Neuronal stem cell (in vitro differentiated cells): Measurements from ENCODE around the gene NHEJ1.

Experiments
- DNase-seq: peaks from one replicate; pipeline ENCODE4 v3.0.0-alpha.2; 2013; ENCODE audit warnings: low spot score
- H2AFZ ChIP-seq: one replicate; pipeline ENCODE4 v1.6.1; 2013; ENCODE audit warnings: mild to moderate bottlenecking, low read length, inconsistent platforms
- H2AK5ac ChIP-seq: 2 replicates; pipeline ENCODE4 v1.6.1; 2013; ENCODE audit warnings: low read depth, mild to moderate bottlenecking, inconsistent platforms, low read length, moderate library complexity, mixed read lengths
- H2BK120ac ChIP-seq: 2 replicates; pipeline ENCODE4 v1.6.1; 2013; ENCODE audit warnings: low read depth, mild to moderate bottlenecking, inconsistent platforms, low read length, moderate library complexity, mixed read lengths
- H2BK12ac ChIP-seq: one replicate; pipeline ENCODE4 v1.6.1; 2013; ENCODE audit warnings: low read length, inconsistent platforms
- H2BK15ac ChIP-seq: 2 replicates; pipeline ENCODE4 v1.6.1; 2013; ENCODE audit warnings: mild to moderate bottlenecking, low read length, inconsistent platforms, mixed read lengths
- H2BK5ac ChIP-seq: one replicate; pipeline ENCODE4 v1.6.1; 2013; ENCODE audit warnings: inconsistent platforms, mild to moderate bottlenecking, low read length, moderate library complexity
- H3K14ac ChIP-seq: one replicate; pipeline ENCODE4 v1.6.1; 2013; ENCODE audit warnings: low read length, inconsistent platforms
- H3K18ac ChIP-seq: 2 replicates; pipeline ENCODE4 v1.6.1; 2013; ENCODE audit warnings: low read length, inconsistent platforms
- H3K23ac ChIP-seq: 2 replicates; pipeline ENCODE4 v1.6.1; 2013; ENCODE audit warnings: low read depth, mild to moderate bottlenecking, mixed read lengths, low read length, inconsistent platforms; ENCODE audit not compliant: poor library complexity
- H3K27ac ChIP-seq: replicated peaks from 3 replicates; pipeline ENCODE4 v1.5.1; 2013; ENCODE audit warnings: low read length, inconsistent platforms
- H3K27me3 ChIP-seq, 3 experiments: 2 replicates each; pipeline ENCODE4 v1.6.1; 2013; ENCODE audit warnings: low read length in 3 of 3, mild to moderate bottlenecking in 2 of 3, inconsistent platforms in 1 of 3, low read depth in 1 of 3, mixed read lengths in 1 of 3, moderate library complexity in 1 of 3; ENCODE audit not compliant: control insufficient read depth in 3 of 3, insufficient read depth in 3 of 3
- H3K36me3 ChIP-seq, 2 donors: replicated peaks in 1 of 2; 2 replicates each; pipeline ENCODE4 v1.6.1; 2013; ENCODE audit warnings: low read length in 2 of 2; ENCODE audit not compliant: control insufficient read depth in 2 of 2, insufficient read depth in 2 of 2
- H3K4ac ChIP-seq: 2 replicates; pipeline ENCODE4 v1.6.1; 2013; ENCODE audit warnings: inconsistent platforms, mild to moderate bottlenecking, low read length, moderate library complexity
- H3K4me1 ChIP-seq, 2 donors: 1 replicate in 1 of 2; 2 replicates in 1 of 2; pipeline ENCODE4 v1.6.1; 2013; ENCODE audit warnings: low read length in 2 of 2, low read depth in 1 of 2; ENCODE audit not compliant: control insufficient read depth in 2 of 2, insufficient read depth in 1 of 2
- H3K4me2 ChIP-seq: one replicate; pipeline ENCODE4 v1.6.1; 2013; ENCODE audit warnings: mild to moderate bottlenecking, low read length, inconsistent platforms; ENCODE audit not compliant: insufficient read depth, poor library complexity, severe bottlenecking
- H3K4me3 ChIP-seq, 2 donors: 2 replicates each; pipeline ENCODE4 v1.5.1; 2013; ENCODE audit warnings: low read length in 2 of 2, mild to moderate bottlenecking in 2 of 2, inconsistent platforms in 1 of 2, moderate library complexity in 1 of 2
- H3K79me1 ChIP-seq: one replicate; pipeline ENCODE4 v1.6.1; 2013; ENCODE audit warnings: low read depth, mild to moderate bottlenecking, inconsistent platforms, low read length, moderate library complexity
- H3K9ac ChIP-seq: one replicate; pipeline ENCODE4 v1.6.1; 2013; ENCODE audit warnings: mild to moderate bottlenecking, low read depth, low read length, inconsistent platforms; ENCODE audit not compliant: poor library complexity
- H3K9me3 ChIP-seq, 2 donors: replicated peaks in 1 of 2; 2 replicates each; pipeline versions ENCODE3 to v1.6.1; 2013; ENCODE audit warnings: low read length in 2 of 2, mild to moderate bottlenecking in 2 of 2, inconsistent platforms in 1 of 2, low read depth in 1 of 2, mixed read lengths in 1 of 2, moderate library complexity in 1 of 2; ENCODE audit not compliant: control insufficient read depth in 2 of 2, insufficient read depth in 1 of 2
- H4K8ac ChIP-seq: one replicate; pipeline ENCODE4 v1.6.1; 2013; ENCODE audit warnings: low read depth, mild to moderate bottlenecking, inconsistent platforms, low read length, moderate library complexity
- H4K91ac ChIP-seq: one replicate; pipeline ENCODE4 v1.6.1; 2013; ENCODE audit warnings: low read length, low read depth, mild to moderate bottlenecking, inconsistent platforms; ENCODE audit not compliant: poor library complexity
- WGBS, 2 donors: extraction: QIAGEN DNeasy Blood & Tissue Kit; methylation state at CpG; one replicate each; pipeline ENCODE4 v1.1.7; 2013; ENCODE audit warnings: missing lambda C conversion rate in 2 of 2, mixed read lengths in 1 of 2; ENCODE audit not compliant: insufficient read length in 2 of 2, insufficient replicate concordance in 1 of 2; ENCODE audit errors: extremely low coverage in 2 of 2; 5-methylcytosine and 5-hydroxymethylcytosine counted together

NHEJ1 gene

DNA sequence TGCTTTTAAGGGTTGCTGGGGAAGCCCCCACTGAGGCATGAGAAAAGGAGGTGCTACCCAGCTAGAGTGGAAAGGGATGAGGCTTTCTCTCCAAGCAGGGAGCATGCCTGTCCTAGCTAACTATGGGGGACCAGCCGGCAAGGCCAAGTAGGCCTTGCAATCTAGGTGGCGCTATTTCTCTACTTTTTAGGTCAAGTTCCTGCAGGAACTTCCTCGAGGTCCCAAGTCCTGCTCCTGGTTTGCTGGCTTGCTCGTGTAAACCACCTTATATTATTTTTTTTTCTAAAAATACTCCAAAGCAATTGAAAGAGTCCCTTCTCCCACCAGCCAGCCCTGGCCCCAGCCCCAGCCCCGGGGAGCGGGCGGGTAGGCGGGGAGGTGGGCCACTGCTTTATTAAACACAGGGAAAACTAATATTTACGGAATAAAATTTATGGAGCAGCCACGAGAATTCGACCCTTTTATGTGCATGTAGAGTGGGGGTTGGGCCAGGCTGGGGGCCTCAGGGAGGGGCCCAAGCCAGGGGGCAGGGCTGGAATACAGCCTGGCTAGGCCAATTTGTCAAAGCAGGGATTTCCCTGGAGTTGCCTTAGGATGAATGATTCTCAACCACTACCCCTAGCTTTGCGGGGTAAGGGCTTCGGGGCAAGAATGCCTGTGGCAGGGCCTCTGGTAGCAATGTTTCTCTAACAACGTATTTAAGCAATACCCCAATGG is 87.0 kb downstream of the NHEJ1 start:
- no peak overlapping the region for H3K4me2 ChIP-seq
- no peak overlapping the region for H2AFZ ChIP-seq
- no peaks in the 10 kb centered on the region for H3K79me1 ChIP-seq
- no peak overlapping the region for H3K23ac ChIP-seq
- no peak overlapping the region for H4K8ac ChIP-seq
- no peaks in the 10 kb centered on the region for H3K9me3 ChIP-seq
- peaks cover 0 to 3% of the 10 kb centered on the region in 2 donors for H3K4me1 ChIP-seq
- no peak overlapping the region for H4K91ac ChIP-seq
- H3K27ac ChIP-seq, result no peak overlapping the region
- H3K9ac ChIP-seq, result no peak overlapping the region
- H2BK15ac ChIP-seq, result no peak overlapping the region
- WGBS, 2 donors, result no CpG with 5 or more reads among the region's 14 CpGs
- H3K18ac ChIP-seq, result no peak overlapping the region
- no peak overlapping the region for H2BK5ac ChIP-seq
- peaks cover 4 to 33% of the 10 kb centered on the region in 2 donors for H3K36me3 ChIP-seq
- H2AK5ac ChIP-seq, result no peak overlapping the region
- DNase-seq, result peak; percentile 49
- H2BK120ac ChIP-seq, result no peak overlapping the region
- H3K4me3 ChIP-seq, result no peak overlapping the region
- H2BK12ac ChIP-seq, result no peak overlapping the region
- no peak overlapping the region for H3K14ac ChIP-seq
- H3K4ac ChIP-seq, result no peak overlapping the region
- no peaks in the 10 kb centered on the region for H3K27me3 ChIP-seq

DNA sequence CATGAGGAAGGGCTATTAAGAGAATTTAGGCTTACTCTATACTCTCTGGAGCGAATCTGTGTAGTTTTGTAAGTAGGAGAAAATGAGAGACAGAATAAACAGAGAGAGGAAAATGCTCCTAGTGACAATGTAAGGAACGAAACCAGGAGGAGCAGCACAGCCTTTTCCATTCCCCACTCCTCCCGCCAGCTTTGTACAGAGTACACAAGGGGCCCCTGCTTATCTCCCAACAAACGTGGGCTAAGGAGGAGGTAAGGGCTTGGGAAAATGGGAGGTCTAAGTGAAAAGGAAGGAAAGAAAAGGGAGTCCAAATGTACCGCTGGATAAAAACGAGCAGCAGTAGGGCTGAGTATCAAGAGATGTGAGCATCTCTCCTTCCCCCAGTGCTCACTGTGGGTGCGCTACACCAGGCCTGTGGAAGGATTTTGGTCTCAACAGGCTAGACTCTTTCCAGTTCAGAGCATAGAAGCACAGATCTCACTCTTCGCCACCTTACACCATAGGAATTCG is 87.8 kb downstream of the NHEJ1 start:
- Histone ChIP-seq H2BK120ac (no peak overlapping the region), H3K27ac (no peak overlapping the region), H3K9ac (no peak overlapping the region), H2AK5ac (no peak overlapping the region), H2BK12ac (no peak overlapping the region), H4K8ac (no peak overlapping the region), H3K14ac (no peak overlapping the region), H3K4me1 (peaks cover 0 to 3% of the 10 kb centered on the region in 2 donors), H3K18ac (no peak overlapping the region), H4K91ac (no peak overlapping the region), H3K9me3 (no peaks in the 10 kb centered on the region), H3K79me1 (no peaks in the 10 kb centered on the region), H3K4me2 (no peak overlapping the region), H2AFZ (no peak overlapping the region), H2BK15ac (no peak overlapping the region), H3K4ac (no peak overlapping the region), H3K23ac (no peak overlapping the region), H3K36me3 (peaks cover 4 to 31% of the 10 kb centered on the region in 2 donors), H3K27me3 (no peaks in the 10 kb centered on the region), H3K4me3 (no peak overlapping the region), H2BK5ac (no peak overlapping the region)
- no CpG with 5 or more reads among the region's 9 CpGs for WGBS, 2 donors
- no peak for DNase-seq

DNA sequence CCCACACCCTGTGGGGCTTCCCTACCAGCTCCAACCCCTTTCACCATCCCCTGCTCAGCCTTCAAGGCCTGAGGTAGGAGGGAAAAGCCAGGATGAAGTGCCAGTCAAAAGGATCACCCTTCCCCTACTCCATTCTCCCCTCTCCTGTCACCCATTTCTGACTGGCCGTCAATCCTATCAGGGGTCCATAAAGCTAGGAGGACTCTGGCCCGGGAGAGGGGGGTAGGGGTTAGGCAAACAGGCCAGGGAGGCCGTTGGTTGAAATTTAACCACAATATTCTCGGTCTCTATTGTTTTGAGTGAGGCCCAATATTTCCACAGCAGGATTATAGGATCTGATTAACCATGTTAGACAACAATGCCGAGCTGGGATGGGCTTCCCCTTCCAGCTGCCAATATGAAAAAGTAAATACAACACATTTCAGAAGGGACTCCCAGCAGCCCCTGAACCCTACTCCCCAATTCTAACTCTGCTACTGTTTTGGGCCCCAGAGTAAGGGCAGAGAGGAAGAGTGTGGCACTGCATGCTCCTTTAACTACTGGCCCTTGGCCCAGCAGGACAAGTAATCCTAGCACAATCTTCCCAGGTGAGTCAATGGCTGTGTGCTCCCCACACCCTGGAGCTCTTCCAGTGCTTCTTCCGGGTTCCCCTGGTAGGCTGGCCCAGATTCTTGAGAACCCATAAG is 89.3 kb downstream of the NHEJ1 start:
- Histone ChIP-seq H2AK5ac (no peak overlapping the region), H3K4me2 (no peak overlapping the region), H2BK12ac (no peak overlapping the region), H3K4me1 (peaks cover 0 to 3% of the 10 kb centered on the region in 2 donors), H3K18ac (no peak overlapping the region), H2AFZ (no peak overlapping the region), H3K9ac (no peak overlapping the region), H2BK5ac (no peak overlapping the region), H3K14ac (no peak overlapping the region), H3K36me3 (peaks cover 2 to 17% of the 10 kb centered on the region in 2 donors), H4K8ac (no peak overlapping the region), H2BK120ac (no peak overlapping the region), H3K27me3 (no peaks in the 10 kb centered on the region), H3K79me1 (no peaks in the 10 kb centered on the region), H3K23ac (no peak overlapping the region), H3K4me3 (no peak overlapping the region), H3K27ac (no peak overlapping the region), H4K91ac (no peak overlapping the region), H3K4ac (no peak overlapping the region), H3K9me3 (no peaks in the 10 kb centered on the region), H2BK15ac (no peak overlapping the region)
- WGBS, 2 donors, result no CpG with 5 or more reads among the region's 6 CpGs
- no peak for DNase-seq

DNA sequence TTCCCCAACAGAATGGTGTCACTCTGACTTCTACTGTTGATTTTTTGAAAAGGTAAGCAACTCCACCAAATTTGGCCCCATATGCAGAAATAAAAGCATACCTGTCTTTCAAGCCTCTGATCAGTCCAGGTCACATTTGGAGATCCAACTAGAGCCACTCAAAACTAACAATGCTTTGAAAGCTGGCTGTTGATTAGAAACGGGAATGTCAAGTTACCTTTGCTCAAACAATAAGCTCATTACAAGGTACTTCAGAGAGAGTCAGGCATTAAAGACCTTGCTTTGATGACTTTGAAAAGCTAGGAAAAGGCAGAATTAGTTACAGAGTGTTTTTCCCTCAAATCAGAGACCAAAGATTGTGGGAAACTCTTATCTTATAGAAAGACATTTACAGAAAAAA is 95.1 kb downstream of the NHEJ1 start:
- H4K91ac ChIP-seq, result no peak overlapping the region
- no peaks in the 10 kb centered on the region for H3K79me1 ChIP-seq
- no peak overlapping the region for H2BK12ac ChIP-seq
- H3K14ac ChIP-seq, result no peak overlapping the region
- H3K9ac ChIP-seq, result no peak overlapping the region
- H3K4me3 ChIP-seq, result no peak overlapping the region
- no peak overlapping the region for H2BK120ac ChIP-seq
- no peak overlapping the region for H2AFZ ChIP-seq
- H3K27me3 ChIP-seq, result peaks cover 13 to 36% (median 28%) of the 10 kb centered on the region in 3 experiments
- H4K8ac ChIP-seq, result no peak overlapping the region
- H3K23ac ChIP-seq, result no peak overlapping the region
- H3K18ac ChIP-seq, result no peak overlapping the region
- H3K4me1 ChIP-seq, result peaks cover 0 to 2% of the 10 kb centered on the region in 2 donors
- H2BK15ac ChIP-seq, result no peak overlapping the region
- WGBS, 2 donors, result no CpG with 5 or more reads among the region's 1 CpG
- no peaks in the 10 kb centered on the region for H3K9me3 ChIP-seq
- H2AK5ac ChIP-seq, result no peak overlapping the region
- no peak overlapping the region for H3K4ac ChIP-seq
- no peak overlapping the region for H2BK5ac ChIP-seq
- no peaks in the 10 kb centered on the region for H3K36me3 ChIP-seq
- H3K27ac ChIP-seq, result no peak overlapping the region
- DNase-seq, result no peak
- no peak overlapping the region for H3K4me2 ChIP-seq
